Measurements from ENCODE around the gene DCLK2. TPM values are rescaled to one million over a fixed set of nuclear protein-coding genes. Genes with fewer than 3 reads are reported as not detected.

The DCLK2 gene
- total RNA-seq, 6 experiments from 2014 or later, result 0.35 to 1.8 (median 0.68) TPM

DNA sequence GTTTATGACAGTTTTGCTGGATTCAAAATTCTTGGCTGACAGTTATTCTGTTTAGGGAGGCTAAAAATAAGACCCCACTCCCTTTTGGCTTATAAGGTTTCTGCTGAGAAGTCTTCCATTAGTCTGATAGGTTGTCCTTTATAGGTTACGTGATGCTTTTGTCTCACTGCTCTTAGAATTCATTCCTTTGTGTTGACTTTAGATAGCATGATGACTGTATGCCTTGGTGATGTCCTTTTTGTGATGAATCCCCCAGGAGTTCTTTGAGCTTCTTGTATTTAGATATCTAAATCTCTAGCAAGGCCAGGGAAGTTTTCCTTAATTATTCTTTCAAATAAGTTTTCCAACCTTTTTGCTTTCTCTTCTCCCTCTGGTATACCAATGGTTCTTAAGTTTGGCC, 36.4 kb downstream of the DCLK2 start:
- intact Hi-C loops (cut with DNase I), result no loop called here
- Histone ChIP-seq H3K9me3 (no peaks in the 10 kb centered on the region), H3K4me1 (no peaks in the 10 kb centered on the region), H3K4me3 (no peak overlapping the region), H3K36me3 (no peaks in the 10 kb centered on the region), H3K27me3 (no peaks in the 10 kb centered on the region), H3K27ac (no peak overlapping the region)
- 63% methylated on average over 1 of the region's 1 CpG for WGBS (ENCODE audit: insufficient coverage, low coverage, low lambda C conversion rate, missing lambda C conversion rate)
- DNase-seq, result no peak
- TF ChIP-seq POLR2A (IDR thresholded peaks at IDR 0.05), result no peak
- TF ChIP-seq, protein P1, sequence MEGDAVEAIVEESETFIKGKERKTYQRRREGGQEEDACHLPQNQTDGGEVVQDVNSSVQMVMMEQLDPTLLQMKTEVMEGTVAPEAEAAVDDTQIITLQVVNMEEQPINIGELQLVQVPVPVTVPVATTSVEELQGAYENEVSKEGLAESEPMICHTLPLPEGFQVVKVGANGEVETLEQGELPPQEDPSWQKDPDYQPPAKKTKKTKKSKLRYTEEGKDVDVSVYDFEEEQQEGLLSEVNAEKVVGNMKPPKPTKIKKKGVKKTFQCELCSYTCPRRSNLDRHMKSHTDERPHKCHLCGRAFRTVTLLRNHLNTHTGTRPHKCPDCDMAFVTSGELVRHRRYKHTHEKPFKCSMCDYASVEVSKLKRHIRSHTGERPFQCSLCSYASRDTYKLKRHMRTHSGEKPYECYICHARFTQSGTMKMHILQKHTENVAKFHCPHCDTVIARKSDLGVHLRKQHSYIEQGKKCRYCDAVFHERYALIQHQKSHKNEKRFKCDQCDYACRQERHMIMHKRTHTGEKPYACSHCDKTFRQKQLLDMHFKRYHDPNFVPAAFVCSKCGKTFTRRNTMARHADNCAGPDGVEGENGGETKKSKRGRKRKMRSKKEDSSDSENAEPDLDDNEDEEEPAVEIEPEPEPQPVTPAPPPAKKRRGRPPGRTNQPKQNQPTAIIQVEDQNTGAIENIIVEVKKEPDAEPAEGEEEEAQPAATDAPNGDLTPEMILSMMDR (IDR thresholded peaks at IDR 0.05), result no peak
- no peak for ATAC-seq

- Histone ChIP-seq H3K36me3 (no peaks in the 10 kb centered on the region), H3K27me3 (no peaks in the 10 kb centered on the region), H3K27ac (no peak overlapping the region), H3K4me1 (no peaks in the 10 kb centered on the region), H3K9me3 (no peaks in the 10 kb centered on the region), H3K4me3 (no peak overlapping the region)
- TF ChIP-seq, protein P1 (IDR thresholded peaks at IDR 0.05), result no peak
- TF ChIP-seq POLR2A (IDR thresholded peaks at IDR 0.05), result no peak
- ATAC-seq, result no peak
- 100% methylated on average over 1 of the region's 2 CpGs for WGBS (ENCODE audit: insufficient coverage, low coverage, low lambda C conversion rate, missing lambda C conversion rate)
- intact Hi-C loops (cut with DNase I), result no loop called here
- DNase-seq, result no peak
Observed at GRCh38 chr4:150115851-150116250, 37.6 kb downstream of the DCLK2 start.

GRCh38 chr4:150116506-150116905, 38.3 kb downstream of the DCLK2 start:
- WGBS (ENCODE audit: insufficient coverage, low coverage, low lambda C conversion rate, missing lambda C conversion rate), result 80% methylated on average over 1 of the region's 2 CpGs

GRCh38 chr4:150117094-150117493, 38.8 kb downstream of the DCLK2 start:
- no peak for ATAC-seq

More at GRCh38 chr4:150116506-150116905, 38.3 kb downstream of the DCLK2 start:
- H3K4me1 ChIP-seq, result no peaks in the 10 kb centered on the region
- TF ChIP-seq, protein P1 (IDR thresholded peaks at IDR 0.05), result no peak
- no peak for TF ChIP-seq POLR2A (IDR thresholded peaks at IDR 0.05)
- no peaks in the 10 kb centered on the region for H3K27me3 ChIP-seq
- ATAC-seq (no peak), DNase-seq (no peak)
- H3K9me3 ChIP-seq, result no peaks in the 10 kb centered on the region
- intact Hi-C loops (cut with DNase I), result no loop called here
- H3K36me3 ChIP-seq, result no peaks in the 10 kb centered on the region
- no peak overlapping the region for H3K4me3 ChIP-seq
- H3K27ac ChIP-seq, result no peak overlapping the region

More at GRCh38 chr4:150117094-150117493, 38.8 kb downstream of the DCLK2 start:
- DNase-seq, result no peak
- H3K4me1 ChIP-seq, result no peaks in the 10 kb centered on the region
- no peak overlapping the region for H3K27ac ChIP-seq
- no peak for TF ChIP-seq POLR2A (IDR thresholded peaks at IDR 0.05)
- TF ChIP-seq, protein P1 (IDR thresholded peaks at IDR 0.05), result no peak
- no peak overlapping the region for H3K4me3 ChIP-seq
- no peaks in the 10 kb centered on the region for H3K36me3 ChIP-seq
- no peaks in the 10 kb centered on the region for H3K27me3 ChIP-seq
- H3K9me3 ChIP-seq, result no peaks in the 10 kb centered on the region
- intact Hi-C loops (cut with DNase I), result no loop called here
- WGBS (ENCODE audit: insufficient coverage, low coverage, low lambda C conversion rate, missing lambda C conversion rate), result no CpG with 5 or more reads among the region's 3 CpGs

Data from right lobe of liver (tissue), 6 donors.